Measurements from ENCODE around the gene LRP1B.
"Not testable (repeated sequence)": the region's sequence is repeated elsewhere in the genome, so short reads cannot be mapped to it uniquely, and the experiment has no call there.

GRCh38 chr2:140650134-140650533 is 1480.7 kb downstream of the LRP1B start:
- TF ChIP-seq CTCF (IDR thresholded peaks at IDR 0.05; ENCODE audit: poor library complexity, severe bottlenecking); EP300 (conservative IDR thresholded peaks at IDR 0.05; ENCODE audit: poor library complexity, severe bottlenecking); TAF1 (IDR thresholded peaks at IDR 0.05; ENCODE audit: low read depth); MXI1 (conservative IDR thresholded peaks at IDR 0.05; ENCODE audit: poor library complexity, severe bottlenecking); POLR2AphosphoS5 (IDR thresholded peaks at IDR 0.05); EZH2 (IDR thresholded peaks at IDR 0.05; ENCODE audit: borderline replicate concordance, insufficient read depth, low read length, poor library complexity, severe bottlenecking); RAD21 (conservative IDR thresholded peaks at IDR 0.05); SMC3 (conservative IDR thresholded peaks at IDR 0.05; ENCODE audit: poor library complexity): not testable (repeated sequence)
- TF ChIP-seq, protein P1, sequence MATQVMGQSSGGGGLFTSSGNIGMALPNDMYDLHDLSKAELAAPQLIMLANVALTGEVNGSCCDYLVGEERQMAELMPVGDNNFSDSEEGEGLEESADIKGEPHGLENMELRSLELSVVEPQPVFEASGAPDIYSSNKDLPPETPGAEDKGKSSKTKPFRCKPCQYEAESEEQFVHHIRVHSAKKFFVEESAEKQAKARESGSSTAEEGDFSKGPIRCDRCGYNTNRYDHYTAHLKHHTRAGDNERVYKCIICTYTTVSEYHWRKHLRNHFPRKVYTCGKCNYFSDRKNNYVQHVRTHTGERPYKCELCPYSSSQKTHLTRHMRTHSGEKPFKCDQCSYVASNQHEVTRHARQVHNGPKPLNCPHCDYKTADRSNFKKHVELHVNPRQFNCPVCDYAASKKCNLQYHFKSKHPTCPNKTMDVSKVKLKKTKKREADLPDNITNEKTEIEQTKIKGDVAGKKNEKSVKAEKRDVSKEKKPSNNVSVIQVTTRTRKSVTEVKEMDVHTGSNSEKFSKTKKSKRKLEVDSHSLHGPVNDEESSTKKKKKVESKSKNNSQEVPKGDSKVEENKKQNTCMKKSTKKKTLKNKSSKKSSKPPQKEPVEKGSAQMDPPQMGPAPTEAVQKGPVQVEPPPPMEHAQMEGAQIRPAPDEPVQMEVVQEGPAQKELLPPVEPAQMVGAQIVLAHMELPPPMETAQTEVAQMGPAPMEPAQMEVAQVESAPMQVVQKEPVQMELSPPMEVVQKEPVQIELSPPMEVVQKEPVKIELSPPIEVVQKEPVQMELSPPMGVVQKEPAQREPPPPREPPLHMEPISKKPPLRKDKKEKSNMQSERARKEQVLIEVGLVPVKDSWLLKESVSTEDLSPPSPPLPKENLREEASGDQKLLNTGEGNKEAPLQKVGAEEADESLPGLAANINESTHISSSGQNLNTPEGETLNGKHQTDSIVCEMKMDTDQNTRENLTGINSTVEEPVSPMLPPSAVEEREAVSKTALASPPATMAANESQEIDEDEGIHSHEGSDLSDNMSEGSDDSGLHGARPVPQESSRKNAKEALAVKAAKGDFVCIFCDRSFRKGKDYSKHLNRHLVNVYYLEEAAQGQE (IDR thresholded peaks at IDR 0.05; ENCODE audit: borderline replicate concordance), result not testable (repeated sequence)

All from neural cell (in vitro differentiated cells).